ENCODE data around the gene NEURL4.
A peak's percentile ranks its signal among the peaks of the same experiment; 100 is the strongest.

The NEURL4 gene

GRCh38 chr17:7329374-7329996 lies 350 bp upstream of the NEURL4 start:
- DNase-seq (ENCODE audit: low spot score): peak; percentile 96
- in situ Hi-C loops (cut with MboI; ENCODE audit: low sequenced_read_pairs, unreplicated experiment): no loop called here
- no peak for TF ChIP-seq CTCF (IDR thresholded peaks at IDR 0.05; ENCODE audit: borderline replicate concordance, control extremely low read depth, extremely low read depth, insufficient read depth, missing control alignments)

GRCh38 chr17:7328009-7328408 lies 1.1 kb downstream of the NEURL4 start:
- no peak for TF ChIP-seq CTCF (IDR thresholded peaks at IDR 0.05; ENCODE audit: borderline replicate concordance, control extremely low read depth, extremely low read depth, insufficient read depth, missing control alignments)
- in situ Hi-C loops (cut with MboI; ENCODE audit: low sequenced_read_pairs, unreplicated experiment): no loop called here
- DNase-seq (ENCODE audit: low spot score): no peak

- TF ChIP-seq CTCF (IDR thresholded peaks at IDR 0.05; ENCODE audit: borderline replicate concordance, control extremely low read depth, extremely low read depth, insufficient read depth, missing control alignments): no peak
These were observed 1.6 kb downstream of the NEURL4 start for GRCh38 chr17:7327501-7327900.

GRCh38 chr17:7327056-7327455 lies 2.1 kb downstream of the NEURL4 start:
- no peak for DNase-seq (ENCODE audit: low spot score)
- in situ Hi-C loops (cut with MboI; ENCODE audit: low sequenced_read_pairs, unreplicated experiment): no loop called here
- no peak for TF ChIP-seq CTCF (IDR thresholded peaks at IDR 0.05; ENCODE audit: borderline replicate concordance, control extremely low read depth, extremely low read depth, insufficient read depth, missing control alignments)

More at GRCh38 chr17:7327501-7327900, 1.6 kb downstream of the NEURL4 start:
- in situ Hi-C loops (cut with MboI; ENCODE audit: low sequenced_read_pairs, unreplicated experiment): no loop called here
- no peak for DNase-seq (ENCODE audit: low spot score)

GRCh38 chr17:7326186-7326585 lies 2.9 kb downstream of the NEURL4 start:
- in situ Hi-C loops (cut with MboI; ENCODE audit: low sequenced_read_pairs, unreplicated experiment): no loop called here

GRCh38 chr17:7325031-7325528 lies 4.1 kb downstream of the NEURL4 start:
- no peak for TF ChIP-seq CTCF (IDR thresholded peaks at IDR 0.05; ENCODE audit: borderline replicate concordance, control extremely low read depth, extremely low read depth, insufficient read depth, missing control alignments)
- DNase-seq (ENCODE audit: low spot score): no peak
- in situ Hi-C loops (cut with MboI; ENCODE audit: low sequenced_read_pairs, unreplicated experiment): no loop called here

More at GRCh38 chr17:7326186-7326585, 2.9 kb downstream of the NEURL4 start:
- TF ChIP-seq CTCF (IDR thresholded peaks at IDR 0.05; ENCODE audit: borderline replicate concordance, control extremely low read depth, extremely low read depth, insufficient read depth, missing control alignments): no peak
- no peak for DNase-seq (ENCODE audit: low spot score)

All from GM13976 (cell line).